Smooth muscle cell (in vitro differentiated cells): ENCODE results near the gene ERICH2. TPM values are rescaled to one million over a fixed set of nuclear protein-coding genes. Genes with fewer than 3 reads are reported as not detected.

ENCODE experiments used
- DNase-seq: peaks from one replicate; lab custom pipeline; 2025; ENCODE audit not compliant: unreplicated experiment; lab: John Stamatoyannopoulos, UW
- H2AFZ ChIP-seq: fragments of 200-600 bp; sonication (generic); 2 replicates; pipeline ENCODE4 v1.6.0; 2016; ENCODE audit warnings: antibody characterized with exemption, low read depth, mild to moderate bottlenecking
- H3F3A ChIP-seq: fragments of 200-600 bp; sonication (generic); 2 replicates; pipeline ENCODE4 v1.6.0; 2017; ENCODE audit warnings: antibody characterized with exemption, low read depth
- H3K27ac ChIP-seq: fragments of 200-600 bp; sonication (generic); 2 replicates; pipeline ENCODE4 v1.5.1; 2016; ENCODE audit warnings: low read depth, mild to moderate bottlenecking
- H3K27me3 ChIP-seq: fragments of 200-600 bp; sonication (generic); 2 replicates; pipeline ENCODE4 v1.6.1; 2016; ENCODE audit warnings: low read depth, mild to moderate bottlenecking
- H3K36me3 ChIP-seq: fragments of 200-600 bp; sonication (generic); 2 replicates; pipeline ENCODE4 v1.5.1; 2016; ENCODE audit warnings: low read depth
- H3K4me1 ChIP-seq: fragments of 200-600 bp; sonication (generic); 2 replicates; pipeline ENCODE4 v1.5.1; 2016; ENCODE audit warnings: low read depth
- H3K4me2 ChIP-seq: fragments of 200-600 bp; sonication (generic); 2 replicates; pipeline ENCODE4 v1.6.0; 2016; ENCODE audit warnings: mild to moderate bottlenecking
- H3K4me3 ChIP-seq: fragments of 200-600 bp; sonication (generic); 2 replicates; pipeline ENCODE4 v1.5.1; 2016; ENCODE audit warnings: mild to moderate bottlenecking
- H3K79me2 ChIP-seq: fragments of 200-600 bp; sonication (generic); 2 replicates; pipeline ENCODE4 v1.6.0; 2016; ENCODE audit warnings: low read depth, mild to moderate bottlenecking
- H3K9ac ChIP-seq: fragments of 200-600 bp; sonication (generic); 2 replicates; pipeline ENCODE4 v1.6.0; 2016; ENCODE audit warnings: low read depth
- H3K9me3 ChIP-seq: fragments of 200-600 bp; sonication (generic); replicated peaks from 2 replicates; pipeline ENCODE4 v1.5.1; 2016; ENCODE audit warnings: low read depth
- H4K20me1 ChIP-seq: fragments of 200-600 bp; sonication (generic); 2 replicates; pipeline ENCODE4 v1.6.0; 2016; ENCODE audit warnings: low read depth
- WGBS: methylation state at CpG from one replicate; pipeline ENCODE4 v1.1.7; 2016; ENCODE audit warnings: low lambda C conversion rate; 5-methylcytosine and 5-hydroxymethylcytosine counted together
- polyA plus RNA-seq: library from polyadenylated mRNA; unstranded; fragments of >200 nt; fragmentation: Nextera tagmentation; extraction: Ambion mirVana; gene quantifications from 2 replicates; pipeline ENCODE4 v1.2.1, GENCODE V29; 2016
- total RNA-seq: library from RNA; depleted of rRNA; stranded (reverse); fragments of >200 nt; gene quantifications from 2 replicates; pipeline ENCODE4 v1.2.3, GENCODE V29; 2014
- TF ChIP-seq, protein P1 (sequence below): fragments of 200-600 bp; sonication (generic); IDR thresholded peaks from 2 replicates; pipeline ENCODE4 v1.5.1; 2017; ENCODE audit warnings: borderline replicate concordance, mild to moderate bottlenecking, antibody characterized with exemption; ENCODE audit not compliant: insufficient read depth, poor library complexity, severe bottlenecking

ERICH2 gene, protein sequence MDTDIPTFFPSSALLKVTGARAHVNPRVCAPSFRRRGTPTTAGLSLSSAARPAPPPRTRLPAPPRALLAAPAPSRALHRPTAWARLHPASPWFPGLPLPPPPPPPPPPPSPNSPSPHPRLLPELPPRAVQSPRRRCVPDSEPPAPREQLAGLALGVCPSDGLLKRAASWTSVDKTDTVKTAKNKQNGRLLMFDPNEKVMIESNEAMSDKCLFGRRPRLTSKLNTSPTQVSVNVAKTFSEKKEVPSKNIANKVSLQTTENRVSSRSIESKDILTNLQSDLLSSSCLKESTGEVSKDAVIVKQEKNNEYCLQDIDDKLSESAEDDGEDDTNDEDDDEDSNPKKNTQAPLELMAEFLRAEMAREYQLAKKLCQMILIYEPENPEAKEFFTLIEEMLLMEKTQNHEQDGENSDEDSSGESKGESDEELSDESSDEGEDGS
- total RNA-seq, result not detected in 2 replicates
- polyA plus RNA-seq, result 0.97 and 1.3 TPM in 2 replicates

- Histone ChIP-seq H3K27ac (peak within 1 kb of the TSS; percentile 6), H2AFZ (peak within 1 kb of the TSS; percentile 96), H3K27me3 (peaks cover 6% of the 10 kb centered on the region), H3K9ac (peak within 1 kb of the TSS; percentile 62), H3K4me1 (peaks cover 17% of the 10 kb centered on the region), H3K79me2 (no peaks in the 10 kb centered on the region), H3K9me3 (no peaks in the 10 kb centered on the region), H3K4me2 (peak within 1 kb of the TSS; percentile 85), H4K20me1 (no peaks in the 10 kb centered on the region), H3K36me3 (no peaks in the 10 kb centered on the region), H3F3A (no peaks in the 10 kb centered on the region), H3K4me3 (peak within 1 kb of the TSS; percentile 60)
- peak; percentile 58 for DNase-seq
- 17% methylated on average over 13 of the region's 13 CpGs for WGBS
- TF ChIP-seq, protein P1, sequence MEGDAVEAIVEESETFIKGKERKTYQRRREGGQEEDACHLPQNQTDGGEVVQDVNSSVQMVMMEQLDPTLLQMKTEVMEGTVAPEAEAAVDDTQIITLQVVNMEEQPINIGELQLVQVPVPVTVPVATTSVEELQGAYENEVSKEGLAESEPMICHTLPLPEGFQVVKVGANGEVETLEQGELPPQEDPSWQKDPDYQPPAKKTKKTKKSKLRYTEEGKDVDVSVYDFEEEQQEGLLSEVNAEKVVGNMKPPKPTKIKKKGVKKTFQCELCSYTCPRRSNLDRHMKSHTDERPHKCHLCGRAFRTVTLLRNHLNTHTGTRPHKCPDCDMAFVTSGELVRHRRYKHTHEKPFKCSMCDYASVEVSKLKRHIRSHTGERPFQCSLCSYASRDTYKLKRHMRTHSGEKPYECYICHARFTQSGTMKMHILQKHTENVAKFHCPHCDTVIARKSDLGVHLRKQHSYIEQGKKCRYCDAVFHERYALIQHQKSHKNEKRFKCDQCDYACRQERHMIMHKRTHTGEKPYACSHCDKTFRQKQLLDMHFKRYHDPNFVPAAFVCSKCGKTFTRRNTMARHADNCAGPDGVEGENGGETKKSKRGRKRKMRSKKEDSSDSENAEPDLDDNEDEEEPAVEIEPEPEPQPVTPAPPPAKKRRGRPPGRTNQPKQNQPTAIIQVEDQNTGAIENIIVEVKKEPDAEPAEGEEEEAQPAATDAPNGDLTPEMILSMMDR, result peak; percentile 3
Measured at GRCh38 chr2:170770008-170770605, at the start of gene ERICH2. Gene ERICH2 (plus strand): TSS chr2:170770378. CDS start chr2:170770682, 304 bp downstream.

GRCh38 chr2:170721678-170722077, 48.5 kb upstream of the ERICH2 start:
- peaks cover 22% of the 10 kb centered on the region for H3K4me1 ChIP-seq
- H3K27ac ChIP-seq, result no peak overlapping the region
- peaks cover 42% of the 10 kb centered on the region for H3K27me3 ChIP-seq
- H3K4me3 ChIP-seq, result no peak overlapping the region
- H4K20me1 ChIP-seq, result no peaks in the 10 kb centered on the region
- H3K9ac ChIP-seq, result no peak overlapping the region
- no peak overlapping the region for H2AFZ ChIP-seq
- H3K79me2 ChIP-seq, result no peaks in the 10 kb centered on the region
- TF ChIP-seq, protein P1, result no peak
- DNase-seq, result no peak
- 89% methylated on average over 3 of the region's 3 CpGs for WGBS
- no peak overlapping the region for H3K4me2 ChIP-seq
- no peaks in the 10 kb centered on the region for H3K9me3 ChIP-seq
- no peaks in the 10 kb centered on the region for H3K36me3 ChIP-seq
- no peaks in the 10 kb centered on the region for H3F3A ChIP-seq

DNA sequence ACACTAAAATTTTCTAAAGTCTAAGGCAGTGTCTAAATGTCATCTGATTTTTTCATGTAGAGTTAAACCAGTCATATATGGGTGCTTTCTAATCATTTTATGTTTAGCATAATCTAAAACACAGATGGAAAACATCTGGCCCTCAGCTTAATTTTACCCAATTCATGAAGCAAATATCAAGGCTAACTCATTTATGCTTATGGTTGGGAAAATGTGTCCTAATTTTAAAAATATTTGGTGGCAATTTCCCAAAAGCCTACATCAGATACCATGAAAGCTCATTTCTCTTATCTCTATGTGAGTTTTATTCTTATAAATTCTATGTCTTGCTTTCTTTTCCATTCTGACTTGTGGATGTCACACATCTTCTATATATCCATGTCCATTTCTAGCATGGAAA, 47.9 kb upstream of the ERICH2 start:
- no peaks in the 10 kb centered on the region for H3K79me2 ChIP-seq
- H3K27me3 ChIP-seq, result peaks cover 36% of the 10 kb centered on the region
- no peak for DNase-seq

More for the DNA sequence above, 47.9 kb upstream of the ERICH2 start:
- Histone ChIP-seq H3K27ac (no peak overlapping the region), H2AFZ (no peak overlapping the region), H3F3A (no peaks in the 10 kb centered on the region), H3K4me3 (no peak overlapping the region), H3K4me2 (no peak overlapping the region), H3K4me1 (peaks cover 18% of the 10 kb centered on the region), H3K9ac (no peak overlapping the region), H3K36me3 (no peaks in the 10 kb centered on the region), H3K9me3 (no peaks in the 10 kb centered on the region), H4K20me1 (no peaks in the 10 kb centered on the region)
- TF ChIP-seq, protein P1, result no peak
